Suppressor macrophage treated with lipopolysaccharide for 4 hours (primary cell): ENCODE results near the gene CCDC43.
"Not testable (repeated sequence)": the region's sequence is repeated elsewhere in the genome, so short reads cannot be mapped to it uniquely, and the experiment has no call there.

Experiments
- DNase-seq: peaks from one replicate; pipeline ENCODE4 v3.0.0-alpha.2; 2020

Gene CCDC43

DNA sequence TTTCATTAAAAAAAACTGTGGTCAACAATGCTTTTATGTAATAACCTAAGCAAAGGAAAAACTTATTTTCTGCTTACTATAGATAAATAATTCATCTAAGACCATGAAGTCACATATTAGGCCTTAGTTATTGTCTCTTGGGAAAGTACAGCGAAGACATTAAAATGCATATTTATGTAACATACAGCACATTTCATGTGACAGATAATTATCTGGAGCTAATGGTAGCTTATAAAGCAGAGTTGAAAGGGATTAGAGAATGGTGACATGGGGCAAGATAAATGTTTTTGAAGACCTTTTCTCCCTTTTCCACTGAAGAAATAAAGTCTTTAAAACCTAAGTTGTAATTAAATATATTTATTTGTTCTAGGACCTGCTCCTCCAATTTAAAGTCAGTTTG is 23.6 kb downstream of the CCDC43 start:
- no peak for DNase-seq

DNA sequence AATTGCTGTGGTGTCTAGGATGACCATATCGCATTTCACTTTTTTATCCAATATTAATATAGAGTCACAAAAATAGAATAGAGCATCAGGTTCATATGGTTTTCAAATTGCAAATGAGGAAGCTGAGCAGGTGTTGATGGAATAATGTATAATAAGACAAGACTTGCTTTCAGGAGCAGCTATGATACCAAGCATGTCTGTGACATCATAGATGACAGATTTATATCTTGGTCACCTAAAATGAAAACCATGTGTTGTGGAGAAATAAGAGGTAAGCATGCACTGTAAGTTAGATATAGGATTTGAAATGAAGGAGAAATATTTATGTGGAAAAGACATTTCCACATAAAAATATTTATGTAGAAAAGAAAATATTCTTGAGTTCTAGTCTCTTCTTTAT is 24.7 kb downstream of the CCDC43 start:
- no peak for DNase-seq

DNA sequence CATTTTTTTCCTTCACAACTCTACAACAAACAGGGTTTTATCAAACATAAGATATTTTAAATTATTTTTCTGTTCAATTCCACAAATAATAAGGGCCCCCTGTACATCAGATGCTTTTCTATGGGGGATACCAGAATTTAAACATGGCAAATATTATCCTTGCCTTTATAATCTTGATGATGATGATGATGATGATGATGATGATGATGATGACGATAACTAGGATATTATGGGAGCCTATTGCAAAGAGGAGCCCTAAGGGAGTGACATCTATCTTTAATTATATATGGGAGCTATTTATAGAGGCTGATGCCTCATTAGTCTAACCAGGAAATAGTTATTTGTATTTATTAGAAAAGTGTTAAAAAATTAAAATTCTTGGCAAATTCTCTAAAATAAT is 26.5 kb downstream of the CCDC43 start:
- DNase-seq = no peak

DNA sequence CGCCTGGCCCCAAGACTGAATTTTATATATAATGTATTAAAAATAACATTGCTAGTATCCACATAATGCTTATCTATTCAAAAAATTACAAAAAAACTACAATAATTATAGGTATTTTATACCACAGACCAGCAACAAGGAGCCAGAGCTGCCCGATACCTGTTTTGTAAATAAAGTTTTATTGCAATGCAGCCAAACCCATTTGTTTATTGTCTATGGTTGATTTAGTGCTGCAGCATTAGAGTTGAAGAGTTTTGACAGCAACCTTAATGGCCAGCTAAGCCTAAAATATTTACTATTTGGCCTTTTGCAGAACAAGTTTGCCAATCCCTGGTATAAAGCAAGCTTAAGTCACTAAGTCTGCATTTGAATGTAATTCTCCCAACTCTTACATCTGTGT is 27.7 kb downstream of the CCDC43 start:
- DNase-seq = no peak

DNA sequence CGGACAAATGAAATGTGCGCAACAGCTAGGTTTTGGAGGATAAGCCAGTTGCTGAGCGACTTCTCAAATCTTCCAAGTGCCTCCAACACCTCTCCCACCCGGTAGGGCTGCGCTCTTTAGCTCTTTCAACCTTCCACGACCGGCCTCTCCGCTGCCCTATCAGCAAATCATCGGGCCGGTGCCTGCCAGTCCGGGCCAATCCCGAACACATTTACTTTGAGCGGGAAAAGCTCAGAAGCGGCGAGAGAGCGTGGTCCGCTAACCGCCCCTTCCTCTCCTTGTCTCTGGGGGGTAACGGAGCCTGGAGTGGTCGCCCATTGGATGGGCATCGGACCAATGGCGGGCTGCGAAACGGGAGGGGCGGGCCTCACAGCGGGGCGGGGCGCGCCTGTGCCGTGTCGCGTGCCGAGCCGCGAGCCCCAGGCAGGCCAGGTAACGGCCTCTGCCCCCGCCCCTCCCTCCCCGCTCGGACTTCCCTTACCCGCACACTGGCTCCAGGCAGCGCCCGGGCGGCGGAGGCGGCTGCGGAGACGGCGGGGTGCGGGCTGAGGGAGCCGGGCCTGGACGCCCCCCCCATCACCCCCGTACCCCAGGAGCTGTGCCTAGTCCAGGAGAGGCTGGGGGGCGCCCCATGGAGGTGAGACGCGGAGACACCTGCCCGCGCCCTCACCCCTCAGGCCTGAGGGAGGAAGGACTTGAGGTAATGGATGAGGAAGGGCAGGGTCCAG is 33.4 kb downstream of the CCDC43 start, which contains the start of gene MEIOC:
Gene MEIOC (plus strand): TSS at position 486 of the 728 bp plus-strand sequence. CDS start 146 bp downstream, at position 632.
- peak; percentile 35 for DNase-seq

DNA sequence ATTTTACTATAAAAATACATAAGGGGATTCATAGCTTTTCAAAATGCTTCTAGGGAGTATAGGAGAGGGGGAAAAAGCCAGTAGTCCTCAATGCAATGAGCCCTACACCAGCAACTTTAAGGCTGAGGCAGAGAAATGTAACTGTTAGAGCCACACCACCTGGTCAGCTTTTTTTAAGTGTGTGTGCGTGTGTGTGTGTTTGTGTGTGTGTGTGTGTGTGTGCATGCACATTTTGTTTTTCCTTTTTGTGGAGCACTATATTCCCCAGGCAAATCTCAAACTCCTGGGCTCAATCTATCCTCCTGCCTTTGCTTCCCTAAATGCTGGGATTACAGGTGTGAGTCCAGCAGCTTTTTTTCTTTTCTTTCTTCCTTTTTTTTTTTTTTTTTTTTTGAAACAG is 35.6 kb downstream of the CCDC43 start:
- no peak for DNase-seq

DNA sequence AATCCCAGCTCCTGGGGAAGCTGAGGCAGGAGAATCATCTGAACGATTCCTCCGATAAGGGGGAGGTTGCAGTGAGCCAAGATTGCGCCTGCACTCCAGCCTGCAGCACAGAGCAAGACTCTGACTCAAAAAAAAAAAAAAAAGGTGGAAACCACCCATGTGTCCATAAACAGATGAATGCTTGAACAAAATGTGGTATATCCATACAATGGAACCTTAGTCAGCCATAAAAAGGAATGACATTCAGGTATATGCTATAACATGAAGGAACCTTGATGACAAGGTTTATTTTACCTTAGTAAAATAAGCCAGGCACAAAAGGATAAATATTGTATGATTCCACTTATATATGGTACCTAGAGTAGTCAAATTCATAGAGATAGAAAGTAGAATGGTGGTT is 36.2 kb downstream of the CCDC43 start:
- no peak for DNase-seq

DNA sequence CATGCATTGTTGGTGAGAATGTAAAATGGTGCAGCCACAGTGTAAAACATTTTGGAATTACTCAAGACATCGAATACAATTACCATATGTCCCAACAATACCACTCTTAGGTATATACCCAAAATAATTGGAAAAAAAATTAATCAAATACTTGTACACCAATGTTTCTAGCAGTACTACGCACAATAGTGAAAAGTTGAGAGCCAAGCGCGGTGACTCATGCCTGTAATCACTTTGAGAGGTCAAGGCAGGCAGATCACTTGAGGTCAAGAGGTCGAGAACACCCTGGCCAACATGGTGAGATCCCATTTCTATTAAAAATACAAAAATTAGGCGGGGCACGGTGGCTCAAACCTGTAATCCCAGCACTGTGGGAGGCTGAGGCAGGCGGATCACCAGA is 36.8 kb downstream of the CCDC43 start:
- DNase-seq = no peak

DNA sequence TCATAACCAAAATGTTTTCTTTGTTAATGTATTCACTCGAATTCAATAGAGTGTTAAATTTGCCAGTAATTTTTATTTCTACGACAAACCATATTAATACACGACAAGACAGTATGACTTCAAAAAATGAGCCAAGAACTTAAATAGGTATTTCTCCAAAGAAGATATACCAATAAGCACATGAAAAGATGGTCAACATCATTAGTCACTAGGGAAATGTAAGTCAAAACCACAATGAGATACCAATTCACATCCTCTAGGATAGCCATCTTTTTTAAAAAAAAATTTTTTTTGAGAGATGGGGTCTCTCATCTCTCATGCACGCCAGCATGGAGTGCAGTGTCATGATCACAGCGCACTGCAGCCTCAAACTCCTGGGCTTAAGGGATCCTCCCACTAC is 38.3 kb downstream of the CCDC43 start:
- no peak for DNase-seq

DNA sequence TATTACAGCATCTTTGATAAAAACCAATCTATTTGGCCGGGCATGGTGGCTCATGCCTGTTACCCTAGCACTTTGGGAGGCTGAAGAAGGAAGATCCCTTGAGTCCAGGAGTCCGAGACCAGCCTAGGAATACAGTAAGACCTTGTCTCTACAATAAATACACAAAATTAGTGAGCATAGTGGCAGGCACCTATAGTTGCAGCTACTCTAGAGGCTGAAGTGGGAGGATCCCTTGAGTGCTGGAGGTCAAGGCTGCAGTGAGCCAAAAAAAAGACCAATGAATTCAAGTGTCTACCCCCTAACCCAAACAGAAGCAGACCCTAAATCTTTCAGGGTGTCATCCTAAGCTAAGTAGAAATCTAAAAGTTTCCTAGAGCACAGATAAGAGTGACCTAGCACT is 40.6 kb downstream of the CCDC43 start:
- no peak for DNase-seq

DNA sequence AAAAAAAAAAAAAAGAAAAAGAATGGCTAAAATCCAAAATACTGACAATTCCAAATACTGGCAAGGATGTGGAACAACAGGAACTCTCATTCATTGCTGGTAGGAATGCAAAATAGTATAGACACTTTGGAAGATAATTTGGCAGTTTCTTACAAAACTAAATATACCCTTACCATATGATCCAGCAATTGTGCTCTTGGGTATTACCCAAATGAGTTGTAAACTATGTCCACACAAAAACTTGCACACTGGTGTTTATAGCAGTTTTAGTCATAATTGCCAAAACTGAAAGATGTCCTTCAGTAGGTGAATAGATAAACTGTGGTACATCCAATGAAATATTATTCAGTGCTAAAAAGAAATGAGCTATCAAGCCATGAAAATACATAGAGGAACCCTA is 41.8 kb downstream of the CCDC43 start:
- DNase-seq = no peak

DNA sequence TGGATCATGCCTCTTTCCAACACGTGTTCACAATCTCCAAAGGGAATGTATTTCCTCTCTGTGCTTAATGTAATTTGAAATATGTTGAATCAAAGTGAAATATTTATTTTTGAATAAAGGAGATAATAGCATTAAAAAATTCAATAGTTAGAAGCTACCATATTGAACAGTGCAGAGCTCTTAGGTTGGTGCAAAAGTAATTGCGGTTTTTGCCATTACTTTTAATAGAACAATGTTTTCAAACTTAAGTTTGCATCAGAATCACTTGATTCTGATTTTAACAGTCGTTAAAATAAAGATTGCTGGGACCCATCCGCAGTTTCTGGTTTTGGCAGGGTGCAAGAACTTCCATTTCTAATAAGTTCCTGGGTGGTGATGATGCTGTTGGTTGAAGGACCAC is 43.3 kb downstream of the CCDC43 start:
- DNase-seq = no peak

DNA sequence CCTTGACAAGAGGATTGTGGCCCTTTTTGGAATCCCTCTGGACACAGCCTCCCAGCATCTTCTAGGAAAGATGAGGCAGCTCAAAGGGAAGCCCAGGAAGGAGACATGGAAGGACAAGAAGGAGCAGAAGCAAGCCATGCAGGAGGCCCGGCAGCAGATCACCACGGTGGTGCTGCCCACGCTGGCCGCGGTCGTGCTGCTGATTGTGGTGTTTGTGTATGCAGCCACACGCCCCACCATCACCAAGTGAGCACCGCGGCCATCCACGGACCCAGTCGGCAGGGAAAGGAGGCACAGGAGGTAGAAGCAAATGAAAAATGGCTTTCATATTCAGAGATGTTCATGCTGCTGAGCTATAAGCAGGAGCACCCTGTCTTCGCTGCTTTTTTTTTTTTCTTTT is 44.2 kb downstream of the CCDC43 start:
- no peak for DNase-seq

DNA sequence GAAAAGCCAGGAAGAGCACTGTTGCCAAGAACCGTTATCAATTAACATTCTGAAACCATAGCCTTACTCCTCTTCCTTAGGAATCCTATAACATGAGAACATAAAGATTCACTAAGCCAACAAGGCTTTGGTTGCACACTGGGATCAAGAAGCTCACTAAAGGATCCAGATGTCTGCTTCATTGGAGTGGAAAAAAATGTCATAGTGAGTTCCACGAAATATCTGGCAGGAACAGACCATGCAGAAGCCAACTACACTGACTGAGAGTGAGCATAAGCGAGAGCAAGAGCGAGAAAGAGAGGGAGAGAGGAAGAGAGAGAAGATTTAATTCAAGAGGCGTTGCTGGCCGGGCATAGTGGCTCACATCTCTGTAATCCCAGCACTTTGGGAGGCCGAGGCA is 46.7 kb downstream of the CCDC43 start:
- no peak for DNase-seq

DNA sequence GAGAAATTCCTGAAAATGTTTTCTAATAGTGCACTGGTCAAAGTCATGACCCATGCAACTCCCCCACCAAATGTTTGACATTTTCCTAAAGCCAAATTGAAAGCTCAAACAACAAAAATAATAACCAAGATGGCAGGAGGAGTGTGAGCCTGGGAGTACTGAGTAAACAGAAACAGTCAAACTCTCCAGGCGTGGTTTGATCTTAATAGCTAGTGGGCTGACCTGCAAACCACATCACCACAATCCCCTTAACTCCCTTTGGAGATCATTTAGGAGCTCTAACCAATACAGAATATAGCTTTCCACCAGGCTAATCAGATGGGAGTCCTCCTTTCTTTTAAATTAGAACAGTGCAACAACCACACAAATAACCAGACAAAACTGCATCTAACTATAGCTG is 52.5 kb downstream of the CCDC43 start:
- no peak for DNase-seq

DNA sequence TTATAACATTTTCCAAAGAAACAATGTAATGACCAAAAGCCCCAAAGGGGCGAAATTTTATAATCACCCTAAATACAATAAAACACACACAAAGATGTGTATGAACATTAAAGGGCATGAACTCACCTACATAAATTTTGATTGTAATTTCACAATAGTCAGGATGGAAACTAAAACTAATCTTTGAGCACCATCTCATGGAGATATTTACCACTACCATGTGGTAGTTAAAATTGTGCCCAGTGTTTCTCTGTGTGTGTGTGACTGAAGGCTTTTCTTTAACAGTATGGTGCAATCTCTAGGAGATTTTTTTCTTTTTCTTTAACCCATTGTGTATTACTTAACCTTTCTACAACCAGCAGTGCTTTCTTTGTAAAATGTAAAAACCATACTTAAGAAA is 53.0 kb downstream of the CCDC43 start:
- DNase-seq = peak; percentile 44

DNA sequence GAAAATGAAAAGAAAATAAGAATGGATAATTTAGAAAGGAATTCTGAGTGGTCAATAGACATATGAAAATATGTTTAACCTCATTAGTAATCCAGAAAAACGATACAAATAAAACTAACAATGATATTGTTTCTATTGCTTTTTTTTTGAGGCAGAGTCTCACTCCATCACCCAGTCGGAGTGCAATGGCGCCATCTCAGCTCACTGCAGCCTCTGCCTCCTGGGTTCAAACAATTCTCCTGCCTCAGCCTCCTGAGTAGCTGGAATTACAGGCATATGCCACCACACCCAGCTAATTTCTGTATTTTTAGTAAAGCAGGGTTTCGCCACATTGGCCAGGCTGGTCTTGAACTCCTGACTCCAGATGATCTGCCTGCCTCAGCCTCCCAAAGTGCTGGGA is 55.2 kb downstream of the CCDC43 start:
- not testable (repeated sequence) for DNase-seq

DNA sequence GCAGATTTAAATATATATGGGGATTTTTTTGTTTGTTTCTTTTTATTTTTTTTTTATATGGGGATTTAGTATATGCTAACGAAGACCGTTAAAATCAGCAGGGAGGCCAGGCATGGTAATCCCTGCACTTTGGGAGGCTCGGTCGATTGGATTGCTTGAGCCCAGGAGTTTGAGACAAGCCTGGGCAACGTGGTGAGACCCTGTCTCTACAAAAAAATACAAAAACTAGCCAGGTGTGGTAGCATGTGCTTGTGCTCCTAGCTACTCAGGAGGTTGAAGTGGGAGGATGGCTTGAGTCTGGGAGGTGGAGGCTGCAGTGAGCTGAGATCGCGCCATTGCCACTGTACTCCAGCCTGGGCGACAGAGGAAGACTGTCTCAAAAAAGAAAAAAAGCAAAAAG is 55.6 kb downstream of the CCDC43 start:
- no peak for DNase-seq

DNA sequence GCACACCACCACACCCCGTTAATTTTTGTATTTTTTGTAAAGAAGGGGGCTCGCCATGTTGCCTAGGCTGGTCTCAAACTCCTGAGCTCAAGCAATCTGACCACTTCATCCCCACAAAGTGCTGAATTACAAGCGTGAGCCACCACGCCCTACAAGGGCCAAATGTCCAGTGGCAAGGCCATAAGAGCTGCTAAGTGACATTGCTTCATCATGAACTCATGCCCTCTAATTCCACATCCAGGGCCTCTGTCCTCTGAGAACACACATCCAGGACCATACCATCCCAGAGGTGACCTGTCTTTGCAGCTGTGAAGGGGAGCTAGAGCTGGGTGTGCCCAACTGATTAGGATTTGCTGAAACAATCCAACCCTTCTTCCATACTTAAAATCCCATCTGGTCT is 58.9 kb downstream of the CCDC43 start:
- no peak for DNase-seq

DNA sequence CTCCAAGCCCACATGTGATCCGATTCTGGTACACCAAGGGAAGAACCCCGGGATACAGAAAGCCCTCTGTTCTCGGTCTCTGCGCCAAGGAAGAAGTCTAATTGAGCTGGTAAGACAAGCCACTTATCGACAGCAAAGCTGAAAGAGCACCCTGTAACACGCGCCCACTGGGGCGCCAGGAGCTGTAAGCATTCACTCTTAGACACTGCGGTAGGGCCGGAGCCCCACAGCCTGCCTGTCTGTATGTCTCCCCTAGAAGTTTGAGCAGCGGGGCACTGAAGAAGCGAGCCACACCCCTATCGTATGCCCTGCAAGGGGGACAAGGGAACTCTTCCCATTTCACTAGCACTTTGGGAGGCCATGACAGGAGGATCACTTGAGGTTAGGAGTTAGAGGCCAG is 60.3 kb downstream of the CCDC43 start:
- DNase-seq = no peak

DNA sequence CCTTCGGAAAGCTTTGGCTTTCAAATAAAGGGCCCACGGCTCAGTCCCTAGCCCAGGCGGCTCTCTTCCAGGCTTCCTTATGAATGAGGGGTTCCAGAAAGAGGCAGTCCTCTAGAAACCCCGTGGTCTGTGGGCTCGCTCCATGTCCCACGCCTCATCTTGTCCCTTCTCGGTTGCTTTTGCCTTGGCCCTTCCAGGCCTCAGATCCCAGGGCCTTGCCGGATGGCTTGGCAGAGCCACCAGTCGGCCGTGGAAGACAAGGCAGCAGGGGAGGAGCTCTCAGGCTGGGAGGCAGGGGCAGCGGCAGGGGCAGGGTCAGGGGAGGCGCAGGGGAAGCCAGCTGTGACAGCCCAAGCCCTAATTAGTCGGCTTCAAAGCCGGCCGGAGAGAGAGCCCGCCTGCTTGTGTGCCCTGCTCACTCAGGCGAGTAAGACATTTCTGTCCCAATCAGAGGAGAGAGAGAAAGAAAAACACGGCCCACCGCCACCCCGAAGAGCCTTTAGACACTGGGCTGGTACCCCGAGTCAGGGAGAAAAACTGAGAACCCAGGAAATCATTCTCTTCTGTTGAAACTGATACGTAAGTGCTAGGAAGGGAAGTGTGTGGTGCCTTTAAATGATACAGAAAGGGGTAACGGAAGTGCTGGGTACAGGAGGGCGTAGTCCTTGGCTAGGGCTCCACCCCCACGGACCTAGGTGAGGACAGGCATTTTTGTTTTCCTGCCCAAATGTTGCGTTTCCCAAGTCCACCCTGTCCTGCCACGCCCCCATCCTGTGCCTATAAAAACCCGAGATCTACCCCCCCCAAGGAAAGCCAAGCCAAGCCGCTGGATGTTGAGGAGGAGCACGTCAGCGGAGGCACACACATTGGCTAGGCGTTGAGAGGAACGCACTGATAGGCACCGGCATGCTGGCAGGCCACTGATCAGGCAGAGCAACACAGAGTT is 61.1 kb downstream of the CCDC43 start:
- DNase-seq = peak; percentile 51

DNA sequence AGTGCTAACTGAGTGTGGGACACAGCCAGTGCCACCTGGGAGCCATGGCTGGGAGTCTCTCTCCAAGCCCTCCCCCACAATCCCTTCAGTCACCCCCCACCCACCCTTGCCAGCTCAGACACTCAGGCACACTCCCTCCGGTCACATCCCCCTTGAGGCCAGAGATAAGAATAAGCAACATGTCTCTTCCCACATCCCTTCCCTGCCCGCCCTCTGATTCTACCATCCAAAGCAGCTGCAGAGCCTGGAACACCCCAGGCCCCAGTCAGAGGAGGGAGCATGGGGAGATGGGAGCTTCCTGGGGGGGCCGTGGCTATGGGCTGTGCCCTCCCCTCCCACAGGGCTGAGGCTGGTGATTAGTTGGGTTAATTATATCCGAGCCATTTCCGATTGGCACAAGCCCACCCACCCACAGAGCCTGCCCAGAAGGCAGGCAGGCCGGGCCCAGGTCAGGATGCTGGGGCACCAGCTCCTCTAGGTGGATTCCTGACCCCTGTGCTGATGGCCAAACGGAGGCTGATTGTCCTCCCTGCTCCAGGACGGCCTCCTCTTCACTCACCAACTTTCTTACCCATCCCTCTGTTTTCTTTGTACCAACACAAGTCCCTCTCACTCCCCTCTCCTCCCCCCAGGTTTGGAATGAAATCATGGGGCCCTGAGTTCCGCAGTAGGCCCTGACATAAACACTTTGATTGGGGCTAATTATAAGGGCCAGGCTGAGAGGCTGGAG is 61.9 kb downstream of the CCDC43 start:
- no peak for DNase-seq
